Muscle layer of duodenum (tissue), 2 donors: ENCODE data around the gene BEND3.
"Not testable (repeated sequence)": the region's sequence is repeated elsewhere in the genome, so short reads cannot be mapped to it uniquely, and the experiment has no call there.

Experiments used
- H3K27ac ChIP-seq: one replicate; pipeline ENCODE4 v1.7.0; 2013; ENCODE audit warnings: mild to moderate bottlenecking, low read length
- H3K27me3 ChIP-seq: one replicate; pipeline ENCODE4 v1.7.0; 2013; ENCODE audit warnings: low read depth, mild to moderate bottlenecking, control low read depth, low read length
- H3K36me3 ChIP-seq, 2 donors: one replicate each; pipeline ENCODE4 v1.7.0; 2013; ENCODE audit warnings: low read length in 2 of 2, control low read depth in 1 of 2, mild to moderate bottlenecking in 1 of 2; ENCODE audit not compliant: insufficient read depth in 2 of 2, control insufficient read depth in 1 of 2
- H3K4me1 ChIP-seq, 2 donors: one replicate each; pipeline ENCODE4 v1.7.0; 2013; ENCODE audit warnings: low read length in 2 of 2, mild to moderate bottlenecking in 2 of 2, control low read depth in 1 of 2, moderate library complexity in 1 of 2; ENCODE audit not compliant: insufficient read depth in 2 of 2, control insufficient read depth in 1 of 2
- H3K4me3 ChIP-seq, 2 donors: one replicate each; pipeline ENCODE4 v1.7.0; 2013; ENCODE audit warnings: low read length in 2 of 2, low read depth in 1 of 2, mild to moderate bottlenecking in 1 of 2
- H3K9me3 ChIP-seq, 2 donors: one replicate each; pipeline ENCODE4 v1.7.0; 2013; ENCODE audit warnings: low read length in 2 of 2, control low read depth in 1 of 2, mild to moderate bottlenecking in 1 of 2; ENCODE audit not compliant: control insufficient read depth in 1 of 2
- donor health status: healthy.

Gene BEND3

DNA sequence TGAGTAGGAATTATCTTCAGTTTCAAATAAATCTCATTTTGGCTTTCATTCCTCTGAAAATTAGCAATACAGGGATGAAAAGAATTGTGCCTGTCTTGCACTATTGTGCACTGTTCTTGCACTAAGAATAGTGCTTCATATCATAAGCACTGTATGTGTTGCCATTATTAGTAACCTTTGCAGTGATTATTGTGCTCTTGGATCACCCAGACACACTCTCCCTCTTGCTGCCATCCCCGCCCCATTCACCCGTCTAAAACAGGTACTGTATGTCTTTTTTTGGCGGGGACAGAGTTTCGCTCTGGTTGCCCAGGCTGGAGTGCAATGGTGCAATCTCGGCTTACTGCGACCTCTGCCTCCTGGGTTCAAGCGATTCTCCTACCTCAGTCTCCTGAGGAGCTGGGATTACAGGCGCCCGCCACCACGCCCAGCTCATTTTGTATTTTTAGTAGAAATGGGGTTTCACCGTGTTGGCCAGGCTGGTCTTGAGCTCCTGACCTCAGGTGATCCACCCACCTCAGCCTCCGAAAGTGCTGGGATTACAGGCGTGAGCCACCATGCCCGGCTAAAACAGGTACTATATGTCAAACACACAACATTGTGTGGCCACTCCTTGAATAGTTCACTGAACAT lies 19.8 kb upstream of the BEND3 start:
- not testable (repeated sequence) for H3K4me1 ChIP-seq

DNA sequence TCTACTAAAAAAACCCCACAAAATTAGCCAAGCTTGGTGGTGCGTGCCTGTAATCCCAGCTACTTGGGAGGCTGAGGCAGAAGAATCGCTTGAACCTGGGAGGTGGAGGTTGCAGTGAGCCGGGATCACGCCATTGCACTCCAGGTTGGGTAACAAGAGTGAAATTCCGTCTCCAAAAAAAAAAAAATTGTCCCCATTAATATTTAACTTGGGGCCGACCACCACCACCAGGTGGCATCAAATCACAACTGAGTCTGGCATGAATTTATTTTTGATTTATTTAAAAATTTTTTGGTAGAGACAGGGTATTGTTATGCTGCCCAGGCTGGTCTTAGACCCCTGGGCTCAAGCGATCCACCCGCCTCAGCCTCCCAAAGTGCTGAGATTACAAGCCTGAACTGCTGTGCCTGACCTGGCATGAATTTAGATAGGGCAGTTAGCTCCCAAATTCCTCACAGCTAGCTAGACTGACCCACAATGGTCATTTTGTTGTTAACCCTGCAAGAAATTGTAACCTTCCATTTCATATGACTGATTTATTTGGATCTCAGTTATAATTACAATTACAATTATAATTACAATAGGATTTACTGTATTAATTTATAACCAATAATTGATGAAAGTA lies 17.1 kb upstream of the BEND3 start:
- no peak overlapping the region for H3K27ac ChIP-seq

More for the DNA sequence above, 19.8 kb upstream of the BEND3 start:
- not testable (repeated sequence) for H3K9me3 ChIP-seq, H3K36me3 ChIP-seq, H3K27me3 ChIP-seq, H3K4me3 ChIP-seq, H3K27ac ChIP-seq

DNA sequence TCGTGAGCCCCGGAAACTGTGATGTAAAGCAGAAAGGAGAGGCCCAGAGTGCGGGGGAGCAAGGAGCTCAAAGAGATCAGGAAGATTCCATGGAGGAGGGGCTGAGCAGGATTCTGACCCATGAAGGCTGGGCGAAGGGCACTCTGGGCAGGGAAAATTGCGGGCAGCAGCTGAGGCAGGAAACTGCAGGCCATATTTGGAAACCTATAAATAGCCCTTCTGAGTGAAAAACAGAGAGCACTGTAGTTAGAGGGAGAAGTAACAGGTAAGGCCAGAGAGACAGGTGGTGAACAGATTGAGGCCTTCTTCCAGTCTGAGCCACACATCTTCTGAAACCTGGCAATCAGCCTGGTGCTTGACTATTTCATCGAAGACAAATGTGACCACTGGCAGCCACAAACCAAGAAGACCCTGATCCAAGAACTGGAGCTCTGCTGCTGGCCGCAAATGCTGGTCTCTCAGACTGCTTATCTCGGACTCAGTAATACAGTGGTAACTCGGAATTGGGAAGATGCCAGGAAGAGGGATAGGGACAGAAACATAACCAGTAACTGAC lies 14.1 kb upstream of the BEND3 start:
- H3K9me3 ChIP-seq = no peaks in the 10 kb centered on the region
- no peaks in the 10 kb centered on the region for H3K4me1 ChIP-seq
- H3K4me3 ChIP-seq = no peak overlapping the region
- no peaks in the 10 kb centered on the region for H3K27me3 ChIP-seq
- H3K27ac ChIP-seq = no peak overlapping the region
- H3K36me3 ChIP-seq = no peaks in the 10 kb centered on the region

More for the DNA sequence above, 17.1 kb upstream of the BEND3 start:
- H3K36me3 ChIP-seq = no peaks in the 10 kb centered on the region
- no peaks in the 10 kb centered on the region for H3K27me3 ChIP-seq
- no peaks in the 10 kb centered on the region for H3K9me3 ChIP-seq
- H3K4me1 ChIP-seq = no peaks in the 10 kb centered on the region
- no peak overlapping the region for H3K4me3 ChIP-seq

DNA sequence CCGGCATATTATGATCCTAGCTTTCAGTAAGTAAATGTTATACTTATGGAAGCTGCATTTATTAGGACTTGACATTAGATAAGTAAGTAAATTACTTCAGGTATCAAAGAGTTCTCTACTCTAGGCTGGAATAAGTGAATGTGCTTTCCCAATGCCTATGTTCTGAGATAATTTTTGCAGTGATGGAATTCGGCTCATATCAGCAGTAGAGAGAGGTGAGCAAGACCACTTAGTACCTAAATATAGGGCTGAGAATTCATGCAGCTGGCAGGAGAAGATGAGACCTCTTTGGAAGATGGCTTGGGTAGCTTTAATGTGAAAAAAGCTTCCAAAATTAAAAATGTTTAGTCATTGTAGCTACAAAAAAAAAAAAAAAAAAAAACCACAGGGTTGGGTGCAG lies 13.3 kb upstream of the BEND3 start:
- no peak overlapping the region for H3K27ac ChIP-seq
- H3K9me3 ChIP-seq = no peaks in the 10 kb centered on the region
- H3K4me1 ChIP-seq = no peaks in the 10 kb centered on the region
- no peak overlapping the region for H3K4me3 ChIP-seq
- H3K36me3 ChIP-seq = no peaks in the 10 kb centered on the region
- no peaks in the 10 kb centered on the region for H3K27me3 ChIP-seq

DNA sequence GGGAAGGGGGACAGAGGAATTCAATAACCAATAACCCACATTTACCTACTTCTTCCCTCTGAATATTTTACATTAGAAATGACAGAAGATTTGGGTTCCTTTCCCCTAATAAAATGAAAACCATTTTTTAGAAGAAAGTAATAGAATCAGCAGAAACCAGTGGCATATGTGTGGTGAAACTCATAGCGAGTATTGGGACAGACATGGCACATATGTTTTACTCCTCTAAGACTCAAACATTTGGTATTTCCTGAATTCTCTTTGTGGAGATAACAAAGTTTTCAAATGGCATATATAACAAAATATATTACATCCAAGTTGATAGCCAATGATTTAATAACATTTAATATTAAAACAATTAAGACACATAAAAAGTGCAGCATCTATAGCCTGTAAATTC lies 12.9 kb upstream of the BEND3 start:
- H3K4me1 ChIP-seq = no peaks in the 10 kb centered on the region
- no peak overlapping the region for H3K4me3 ChIP-seq
- H3K36me3 ChIP-seq = no peaks in the 10 kb centered on the region
- H3K9me3 ChIP-seq = no peaks in the 10 kb centered on the region
- no peak overlapping the region for H3K27ac ChIP-seq
- H3K27me3 ChIP-seq = no peaks in the 10 kb centered on the region

DNA sequence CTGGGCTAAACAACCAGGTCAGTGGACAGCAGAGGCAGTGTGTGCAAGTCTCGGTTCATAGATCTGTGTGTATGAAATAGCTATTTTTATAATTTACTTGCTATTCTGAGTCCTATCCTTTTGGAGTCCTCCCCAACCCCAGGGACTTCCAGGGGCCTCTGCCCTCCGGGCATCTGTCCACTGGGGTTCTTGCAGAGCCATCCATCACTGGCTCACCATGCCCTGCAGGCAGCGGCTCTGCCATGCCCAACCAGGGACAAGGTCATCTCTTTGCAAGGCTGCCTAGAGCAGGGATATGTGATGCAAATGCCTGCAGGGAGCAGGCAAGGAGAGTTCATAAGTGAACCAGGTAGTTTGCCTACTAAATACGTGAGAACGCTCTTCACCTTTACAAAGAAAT lies 10.5 kb upstream of the BEND3 start:
- Histone ChIP-seq H3K4me3 (no peak overlapping the region), H3K9me3 (no peaks in the 10 kb centered on the region), H3K4me1 (no peaks in the 10 kb centered on the region), H3K36me3 (no peaks in the 10 kb centered on the region), H3K27ac (no peak overlapping the region), H3K27me3 (no peaks in the 10 kb centered on the region)

DNA sequence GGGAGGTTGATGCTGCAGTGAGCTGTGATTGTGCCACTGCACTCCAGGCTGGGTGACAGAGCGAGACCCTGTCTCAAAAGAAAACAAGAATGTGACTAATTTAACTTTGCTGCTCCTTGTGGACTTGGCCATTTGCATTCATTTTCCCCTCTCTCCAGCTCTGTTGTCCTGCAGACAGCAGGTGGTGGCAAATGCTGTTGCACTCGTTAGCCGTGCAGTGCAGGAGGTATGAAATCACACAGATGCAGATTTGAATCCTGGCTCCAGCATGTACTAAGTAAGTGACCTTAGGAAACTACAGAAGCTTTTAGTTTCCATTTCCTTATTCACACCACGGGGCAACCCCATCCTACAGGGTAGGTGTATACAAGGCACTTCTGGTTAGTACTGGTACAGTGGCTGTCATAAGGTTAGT lies 9.6 kb upstream of the BEND3 start:
- Histone ChIP-seq H3K9me3 (no peaks in the 10 kb centered on the region), H3K36me3 (no peaks in the 10 kb centered on the region), H3K27ac (no peak overlapping the region), H3K4me1 (no peaks in the 10 kb centered on the region), H3K4me3 (no peak overlapping the region), H3K27me3 (no peaks in the 10 kb centered on the region)

DNA sequence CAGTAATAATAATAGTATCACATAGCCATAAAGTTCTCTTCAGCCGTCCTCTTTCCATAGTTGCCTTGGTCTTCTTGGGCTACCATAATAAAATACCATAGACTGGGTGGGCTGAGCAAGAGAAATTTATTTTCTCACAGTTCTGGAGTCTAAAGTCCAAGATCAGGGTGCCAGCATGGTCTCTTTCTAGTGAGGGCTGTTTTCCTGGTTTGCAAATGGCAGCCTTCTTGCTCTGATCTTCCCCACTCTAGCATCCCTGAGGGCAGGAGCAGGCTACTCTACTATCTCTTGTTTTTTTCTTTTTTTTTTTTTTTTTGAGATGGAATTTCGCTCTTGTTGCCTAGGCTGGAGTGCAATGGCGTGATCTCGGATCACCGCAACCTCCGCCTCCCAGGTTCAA lies 8.2 kb upstream of the BEND3 start:
- Histone ChIP-seq H3K27me3 (no peaks in the 10 kb centered on the region), H3K4me1 (no peaks in the 10 kb centered on the region), H3K9me3 (no peaks in the 10 kb centered on the region), H3K27ac (no peak overlapping the region), H3K4me3 (no peak overlapping the region), H3K36me3 (no peaks in the 10 kb centered on the region)

DNA sequence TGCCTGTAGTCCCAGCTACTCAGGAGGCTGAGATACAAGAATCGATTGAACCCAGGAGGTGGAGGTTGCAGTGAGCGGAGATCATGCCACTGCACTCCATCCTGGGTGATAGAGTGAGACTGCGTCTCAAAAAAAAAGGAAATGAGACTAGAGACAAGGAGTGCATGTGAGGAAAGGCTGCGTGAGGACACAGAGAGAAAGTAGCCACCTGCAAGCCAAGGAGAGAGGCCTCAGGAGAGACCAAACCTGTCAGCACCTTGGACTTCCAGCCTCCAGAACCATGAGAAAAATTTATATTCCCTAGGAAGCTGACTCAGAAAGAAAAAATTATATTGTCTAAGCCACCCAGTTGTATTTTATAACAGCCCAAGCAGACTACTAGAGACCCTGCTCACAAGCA lies 7.4 kb upstream of the BEND3 start:
- Histone ChIP-seq H3K4me1 (no peaks in the 10 kb centered on the region), H3K9me3 (no peaks in the 10 kb centered on the region), H3K4me3 (no peak overlapping the region), H3K27me3 (no peaks in the 10 kb centered on the region), H3K36me3 (no peaks in the 10 kb centered on the region), H3K27ac (no peak overlapping the region)

DNA sequence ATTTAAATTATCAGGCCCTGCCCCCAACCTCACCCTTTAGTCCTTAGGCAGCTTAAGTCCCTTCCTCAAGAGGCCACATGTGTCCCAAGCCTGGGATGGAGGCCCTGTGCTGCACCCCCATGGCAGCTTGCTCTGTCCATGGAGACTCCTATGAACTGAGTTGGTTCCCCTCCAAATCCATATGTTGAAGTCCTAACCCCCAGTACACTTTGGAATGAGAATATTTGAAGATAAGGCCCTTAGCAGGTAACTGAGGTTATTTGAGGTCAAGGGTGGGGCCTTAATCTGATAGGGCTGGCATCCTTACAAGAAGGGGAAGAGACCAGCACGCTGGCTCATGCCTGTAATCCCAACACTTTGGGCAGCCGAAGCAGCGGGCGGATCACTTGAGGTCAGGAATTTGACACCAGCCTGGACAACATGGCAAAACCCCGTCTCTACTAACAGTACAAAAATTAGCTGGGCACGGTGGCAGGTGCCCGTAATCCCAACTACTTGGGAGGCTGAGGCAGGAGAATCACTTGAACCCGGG lies 6.7 kb upstream of the BEND3 start:
- Histone ChIP-seq H3K27ac (no peak overlapping the region), H3K36me3 (no peaks in the 10 kb centered on the region), H3K9me3 (no peaks in the 10 kb centered on the region), H3K4me1 (no peaks in the 10 kb centered on the region), H3K27me3 (no peaks in the 10 kb centered on the region), H3K4me3 (no peak overlapping the region)

DNA sequence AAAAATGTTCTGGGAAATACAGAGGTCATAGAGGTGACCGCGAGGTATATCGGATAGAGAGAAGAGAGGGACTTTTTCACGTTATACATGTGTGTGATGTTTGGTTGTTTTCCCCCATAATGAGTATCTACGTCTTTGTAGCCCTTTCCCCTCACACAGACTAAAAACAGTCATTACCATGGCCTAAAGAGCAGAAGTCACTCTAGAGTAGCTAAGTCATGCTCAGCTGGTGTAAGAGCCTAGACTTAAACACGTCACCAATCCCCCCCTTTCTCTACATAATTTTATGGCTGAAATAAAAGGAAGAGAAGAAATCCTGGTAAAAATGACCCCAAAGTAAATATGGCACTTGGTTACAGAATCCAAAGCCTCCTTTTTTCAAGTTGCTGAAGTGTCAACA lies 6.0 kb upstream of the BEND3 start:
- Histone ChIP-seq H3K36me3 (no peaks in the 10 kb centered on the region), H3K27me3 (no peaks in the 10 kb centered on the region), H3K4me3 (no peak overlapping the region), H3K9me3 (no peaks in the 10 kb centered on the region), H3K27ac (no peak overlapping the region), H3K4me1 (peaks cover 0 to 5% of the 10 kb centered on the region in 2 donors)
